CD14-positive monocyte (primary cell): ENCODE data around the gene SNX25. TPM values are rescaled to one million over a fixed set of nuclear protein-coding genes. Genes with fewer than 3 reads are reported as not detected.

Source experiments
- DNase-seq, 3 donors: peaks; one replicate each; pipeline ENCODE4 v3.0.0-alpha.2; 2011 to 2022
- H2AFZ ChIP-seq: 2 replicates; pipeline ENCODE4 v1.6.0; 2012; ENCODE audit warnings: mild to moderate bottlenecking, low read depth, low read length, inconsistent platforms; ENCODE audit not compliant: insufficient read depth, poor library complexity, severe bottlenecking
- H3K27ac ChIP-seq, 2 donors: 1 replicate in 1 of 2; 2 replicates in 1 of 2; pipeline ENCODE4 v1.5.1; 2012 to 2013; ENCODE audit warnings: low read length in 2 of 2, control low read depth in 1 of 2, inconsistent platforms in 1 of 2, low read depth in 1 of 2, mild to moderate bottlenecking in 1 of 2
- H3K27me3 ChIP-seq, 2 donors: one replicate each; pipeline versions ENCODE4 v1.6.0 to v1.6.1; 2011 to 2013; ENCODE audit warnings: low read length in 2 of 2; ENCODE audit not compliant: control insufficient read depth in 2 of 2, insufficient read depth in 2 of 2
- H3K36me3 ChIP-seq, 2 donors: replicated peaks in 1 of 2; 1 replicate in 1 of 2; 2 replicates in 1 of 2; pipeline versions ENCODE4 v1.5.1 to v1.6.1; 2012 to 2013; ENCODE audit warnings: low read length in 2 of 2, control low read depth in 1 of 2, inconsistent platforms in 1 of 2, mild to moderate bottlenecking in 1 of 2; ENCODE audit not compliant: insufficient read depth in 2 of 2, control insufficient read depth in 1 of 2
- H3K4me1 ChIP-seq, 2 donors: 1 replicate in 1 of 2; 2 replicates in 1 of 2; pipeline versions ENCODE4 v1.5.1 to v1.6.1; 2012 to 2013; ENCODE audit warnings: low read length in 2 of 2, control low read depth in 1 of 2, inconsistent platforms in 1 of 2, mild to moderate bottlenecking in 1 of 2, moderate library complexity in 1 of 2; ENCODE audit not compliant: insufficient read depth in 2 of 2, control insufficient read depth in 1 of 2
- H3K4me2 ChIP-seq: replicated peaks from 2 replicates; pipeline ENCODE3; 2012; ENCODE audit warnings: low read length, moderate library complexity, mild to moderate bottlenecking; ENCODE audit not compliant: poor library complexity, severe bottlenecking; ENCODE audit errors: extremely low read depth
- H3K4me3 ChIP-seq, 3 experiments: fragments of 200-600 bp in 1 of 3; sonication (generic) in 1 of 3; replicated peaks in 1 of 3; 1 replicate in 2 of 3; 2 replicates in 1 of 3; pipeline ENCODE4 v1.5.1; 2011 to 2013; ENCODE audit warnings: low read length in 3 of 3, mild to moderate bottlenecking in 3 of 3, control low read depth in 2 of 3, low read depth in 2 of 3, inconsistent platforms in 1 of 3, moderate library complexity in 1 of 3
- H3K79me2 ChIP-seq: 2 replicates; pipeline ENCODE4 v1.6.0; 2012; ENCODE audit warnings: mild to moderate bottlenecking, control low read depth, inconsistent platforms, low read length, moderate library complexity; ENCODE audit not compliant: insufficient read depth
- H3K9ac ChIP-seq: 2 replicates; pipeline ENCODE4 v1.6.0; 2017; ENCODE audit warnings: low read length, mild to moderate bottlenecking; ENCODE audit not compliant: insufficient read depth, poor library complexity, severe bottlenecking
- H3K9me3 ChIP-seq, 2 donors: replicated peaks in 1 of 2; 1 replicate in 1 of 2; 2 replicates in 1 of 2; pipeline versions ENCODE4 v1.5.1 to v1.6.1; 2012 to 2013; ENCODE audit warnings: low read length in 2 of 2, control low read depth in 1 of 2; ENCODE audit not compliant: control insufficient read depth in 1 of 2, insufficient read depth in 1 of 2
- H4K20me1 ChIP-seq: 2 replicates; pipeline ENCODE4 v1.6.0; 2012; ENCODE audit warnings: mild to moderate bottlenecking, low read length, control low read depth, moderate library complexity; ENCODE audit not compliant: insufficient read depth
- H3K27ac Mint-ChIP-seq, 7 donors: one replicate each; pipeline ENCODE4 v1.8.0; 2020; ENCODE audit warnings: mild to moderate bottlenecking in 7 of 7, mixed read lengths in 7 of 7, moderate library complexity in 6 of 7, inconsistent platforms in 2 of 7
- H3K27me3 Mint-ChIP-seq, 3 donors: one replicate each; pipeline ENCODE4 v1.8.0; 2021 to 2022; ENCODE audit warnings: low read depth in 3 of 3, mild to moderate bottlenecking in 3 of 3, mixed read lengths in 3 of 3, moderate library complexity in 3 of 3, inconsistent platforms in 1 of 3
- H3K36me3 Mint-ChIP-seq, 2 donors: one replicate each; pipeline ENCODE4 v1.8.0; 2020; ENCODE audit warnings: mixed read lengths in 2 of 2, inconsistent platforms in 1 of 2, mild to moderate bottlenecking in 1 of 2
- H3K4me1 Mint-ChIP-seq: one replicate; pipeline ENCODE4 v1.8.0; 2020; ENCODE audit warnings: mild to moderate bottlenecking, mixed read lengths
- H3K4me3 Mint-ChIP-seq, 2 donors: one replicate each; pipeline ENCODE4 v1.8.0; 2020; ENCODE audit warnings: mild to moderate bottlenecking in 2 of 2, mixed read lengths in 2 of 2, moderate library complexity in 1 of 2
- H3K9me3 Mint-ChIP-seq, 7 donors: one replicate each; pipeline ENCODE4 v1.8.0; 2020 to 2022; ENCODE audit warnings: mixed read lengths in 7 of 7, mild to moderate bottlenecking in 6 of 7, moderate library complexity in 6 of 7, inconsistent platforms in 2 of 7
- WGBS: methylation state at CpG from one replicate; pipeline ENCODE4 v1.1.5; 2013; ENCODE audit warnings: missing lambda C conversion rate; ENCODE audit not compliant: insufficient coverage; 5-methylcytosine and 5-hydroxymethylcytosine counted together
- intact Hi-C, 2 donors: fragments of 100-400 bp; cut with micrococcal nuclease; formaldehyde crosslinking; loops; one replicate each; pipeline versions ENCODE4 v1.15.0 to v1.15.1; 2023
- polyA plus RNA-seq, 3 donors: library from polyadenylated mRNA; depleted of rRNA in 1 of 3; unstranded in 2 of 3; stranded (reverse) in 1 of 3; fragments of 300-500 nt in 2 of 3; fragments of >200 nt in 1 of 3; fragmentation: Illumina TruSeq in 2 of 3; gene quantifications; 1 replicate in 2 of 3; 2 replicates in 1 of 3; pipeline ENCODE4 v1.2.3, GENCODE V29; 2012 to 2021
- TF ChIP-seq, protein P1 (sequence below): fragments of 200-600 bp; IDR thresholded peaks from one replicate; pipeline ENCODE4 v1.8.0; 2022; ENCODE audit warnings: antibody characterized with exemption, mild to moderate bottlenecking

Gene SNX25
- polyA plus RNA-seq, 3 donors, result 0.31 to 0.40 (median 0.36) TPM

DNA sequence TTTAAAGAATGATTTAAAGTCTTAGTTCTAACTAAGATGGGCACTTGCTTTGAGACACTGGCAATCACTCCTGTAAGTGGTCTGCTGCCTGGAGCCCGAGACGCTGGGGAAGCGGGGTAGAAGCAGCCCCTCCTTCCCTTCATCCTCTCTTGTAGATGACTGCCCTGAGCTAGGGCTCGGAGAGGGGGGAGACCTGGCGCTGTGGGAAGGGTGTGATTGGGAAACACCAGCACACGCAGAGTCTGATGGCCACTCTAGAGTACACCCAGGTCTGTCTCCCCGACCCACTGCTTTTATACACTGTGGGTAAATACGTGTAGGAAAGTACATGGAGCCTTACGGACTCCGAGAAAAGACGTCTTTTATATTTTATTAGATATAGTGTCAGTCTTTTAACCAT, 162.3 kb downstream of the SNX25 start:
- H3K27me3 Mint-ChIP-seq, result peaks cover 2 to 14% (median 8%) of the 10 kb centered on the region in 3 donors
- intact Hi-C loops, result no loop called here
- H3K27ac Mint-ChIP-seq, result no peak overlapping the region
- H3K4me3 Mint-ChIP-seq, result no peak overlapping the region
- Histone ChIP-seq H4K20me1 (no peaks in the 10 kb centered on the region), H3K4me1 (no peaks in the 10 kb centered on the region), H3K9me3 (no peaks in the 10 kb centered on the region), H3K4me3 (no peak overlapping the region), H3K4me2 (no peak overlapping the region), H3K79me2 (no peaks in the 10 kb centered on the region), H2AFZ (no peak overlapping the region), H3K27me3 (peaks cover 3 to 12% of the 10 kb centered on the region in 2 donors), H3K27ac (no peak overlapping the region), H3K9ac (no peak overlapping the region), H3K36me3 (no peaks in the 10 kb centered on the region)
- no peak for DNase-seq
- H3K36me3 Mint-ChIP-seq, result no peaks in the 10 kb centered on the region
- peaks cover 0 to 4% (median 0%) of the 10 kb centered on the region in 7 donors for H3K9me3 Mint-ChIP-seq
- TF ChIP-seq, protein P1, sequence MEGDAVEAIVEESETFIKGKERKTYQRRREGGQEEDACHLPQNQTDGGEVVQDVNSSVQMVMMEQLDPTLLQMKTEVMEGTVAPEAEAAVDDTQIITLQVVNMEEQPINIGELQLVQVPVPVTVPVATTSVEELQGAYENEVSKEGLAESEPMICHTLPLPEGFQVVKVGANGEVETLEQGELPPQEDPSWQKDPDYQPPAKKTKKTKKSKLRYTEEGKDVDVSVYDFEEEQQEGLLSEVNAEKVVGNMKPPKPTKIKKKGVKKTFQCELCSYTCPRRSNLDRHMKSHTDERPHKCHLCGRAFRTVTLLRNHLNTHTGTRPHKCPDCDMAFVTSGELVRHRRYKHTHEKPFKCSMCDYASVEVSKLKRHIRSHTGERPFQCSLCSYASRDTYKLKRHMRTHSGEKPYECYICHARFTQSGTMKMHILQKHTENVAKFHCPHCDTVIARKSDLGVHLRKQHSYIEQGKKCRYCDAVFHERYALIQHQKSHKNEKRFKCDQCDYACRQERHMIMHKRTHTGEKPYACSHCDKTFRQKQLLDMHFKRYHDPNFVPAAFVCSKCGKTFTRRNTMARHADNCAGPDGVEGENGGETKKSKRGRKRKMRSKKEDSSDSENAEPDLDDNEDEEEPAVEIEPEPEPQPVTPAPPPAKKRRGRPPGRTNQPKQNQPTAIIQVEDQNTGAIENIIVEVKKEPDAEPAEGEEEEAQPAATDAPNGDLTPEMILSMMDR, result no peak
- H3K4me1 Mint-ChIP-seq, result no peaks in the 10 kb centered on the region
- no CpG with 5 or more reads among the region's 11 CpGs for WGBS

DNA sequence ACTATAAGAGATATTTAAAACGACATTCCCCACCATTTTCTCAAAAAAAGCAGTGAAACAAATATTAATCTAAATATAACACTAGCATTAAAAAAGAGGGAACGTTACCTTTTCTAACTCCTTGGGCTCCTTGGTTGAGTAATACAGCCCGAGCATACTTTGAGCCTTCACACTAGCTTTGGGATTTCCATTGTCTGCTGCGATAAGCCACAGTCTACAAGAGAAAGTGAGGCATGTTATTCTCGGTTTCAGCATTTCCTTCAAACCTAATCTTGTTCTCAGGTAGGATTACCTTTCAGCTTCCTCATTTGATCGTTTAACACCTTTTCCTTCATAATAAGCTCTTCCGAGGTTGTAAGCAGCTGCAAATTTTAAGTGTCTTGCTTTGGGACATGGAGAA, 164.6 kb downstream of the SNX25 start:
- Mint-ChIP-seq H3K4me1 (no peaks in the 10 kb centered on the region), H3K9me3 (peaks cover 0 to 3% (median 0%) of the 10 kb centered on the region in 7 donors), H3K27ac (no peak overlapping the region), H3K4me3 (no peak overlapping the region), H3K36me3 (no peaks in the 10 kb centered on the region), H3K27me3 (peaks cover 5 to 14% (median 9%) of the 10 kb centered on the region in 3 donors)
- no peak overlapping the region for H3K27ac ChIP-seq
- H2AFZ ChIP-seq, result no peak overlapping the region
- no peaks in the 10 kb centered on the region for H4K20me1 ChIP-seq
- DNase-seq, result no peak
- no peak overlapping the region for H3K4me2 ChIP-seq
- WGBS, result 93% methylated on average over 2 of the region's 7 CpGs
- H3K9me3 ChIP-seq, result no peaks in the 10 kb centered on the region
- no peak overlapping the region for H3K4me3 ChIP-seq
- H3K4me1 ChIP-seq, result no peaks in the 10 kb centered on the region
- no peak overlapping the region for H3K9ac ChIP-seq
- H3K36me3 ChIP-seq, result no peaks in the 10 kb centered on the region
- H3K27me3 ChIP-seq, result peaks cover 3 to 12% of the 10 kb centered on the region in 2 donors
- H3K79me2 ChIP-seq, result no peaks in the 10 kb centered on the region
- TF ChIP-seq, protein P1, result no peak
- intact Hi-C loops, result no loop called here
